Aorta (tissue), 5 donors: ENCODE measurements around the gene SUOX. TPM values are rescaled to one million over a fixed set of nuclear protein-coding genes. Genes with fewer than 3 reads are reported as not detected.

Experiments used
- ATAC-seq: fragments of 200-7000 bp; cut with Tn5 transposase; one replicate; pipeline ENCODE4 v1.9.1; 2022; ENCODE audit warnings: moderate library complexity; ENCODE audit not compliant: low FRiP score
- DNase-seq, 2 donors: peaks; one replicate each; pipeline ENCODE4 v3.0.0-alpha.2; 2020
- H3K27ac ChIP-seq, 2 donors: one replicate each; pipeline ENCODE4 v1.5.1; 2013; ENCODE audit warnings: low read length in 2 of 2, mild to moderate bottlenecking in 2 of 2, moderate library complexity in 2 of 2, control low read depth in 1 of 2, inconsistent platforms in 1 of 2, low read depth in 1 of 2
- H3K27me3 ChIP-seq, 2 donors: one replicate each; pipeline ENCODE4 v1.6.1; 2013; ENCODE audit warnings: control low read depth in 1 of 2, low read length in 1 of 2, mild to moderate bottlenecking in 1 of 2, moderate library complexity in 1 of 2; ENCODE audit not compliant: insufficient read depth in 2 of 2, control insufficient read depth in 1 of 2
- H3K36me3 ChIP-seq, 2 donors: one replicate each; pipeline ENCODE4 v1.6.1; 2013; ENCODE audit warnings: control low read depth in 1 of 2, low read length in 1 of 2, mild to moderate bottlenecking in 1 of 2; ENCODE audit not compliant: insufficient read depth in 2 of 2, control insufficient read depth in 1 of 2
- H3K4me1 ChIP-seq, 2 donors: one replicate each; pipeline ENCODE4 v1.6.1; 2013; ENCODE audit warnings: low read length in 2 of 2, control low read depth in 1 of 2, mild to moderate bottlenecking in 1 of 2, moderate library complexity in 1 of 2; ENCODE audit not compliant: insufficient read depth in 2 of 2, control insufficient read depth in 1 of 2
- H3K4me3 ChIP-seq, 2 donors: one replicate each; pipeline ENCODE4 v1.5.1; 2013; ENCODE audit warnings: low read length in 2 of 2, control low read depth in 1 of 2, mild to moderate bottlenecking in 1 of 2
- H3K9me3 ChIP-seq: one replicate; pipeline ENCODE4 v1.6.1; 2013; ENCODE audit warnings: mild to moderate bottlenecking, low read length; ENCODE audit not compliant: control insufficient read depth
- WGBS, 2 donors: extraction: QIAGEN DNeasy Blood & Tissue Kit; methylation state at CpG; one replicate each; pipeline ENCODE4 v1.1.7; 2013; 5-methylcytosine and 5-hydroxymethylcytosine counted together
- intact Hi-C, 2 donors: fragments of 100-400 bp; cut with DNase I; formaldehyde crosslinking; loops; one replicate each; pipeline versions ENCODE4 v1.14.2 to v1.15.0; 2022
- long read RNA-seq, 2 donors: library from polyadenylated mRNA; unstranded; transcript quantifications; one replicate each; pipeline ENCODE4 v2.0.0, GENCODE V29; 2020 to 2021
- polyA plus RNA-seq, 2 donors: library from polyadenylated mRNA; stranded (reverse); fragments of 200-250 nt; gene quantifications; one replicate each; pipeline ENCODE4 v1.2.3, GENCODE V29; 2013
- total RNA-seq, 2 donors: library from RNA; stranded (reverse); fragmentation: NEBNext Ultra II Directional; extraction: Animal tissue kit (Norgen Biotek cat#: 25700); gene quantifications; one replicate each; pipeline ENCODE4 v1.2.1, GENCODE V29; 2021
- donor health status: healthy with polysubstance abuse.
- donor health status: Bipolar disorder and iron deficiency.
- donor health status: DM: no; HTN: no; CAD: no.
- donor health status: DM: no; HTN: no; CAD: no.
- donor health status: DM: yes; HTN: yes; CAD: no.

SUOX gene
- total RNA-seq (10 to 100 TPM; 17.7 to 18.3 TPM), polyA plus RNA-seq (10 to 100 TPM in 1 of 2 donors, 1 to 10 TPM in 1; 6.4 to 17.6 TPM)
- long read RNA-seq, donor 1, transcript SUOX-201 (5 exons, 2,364 nt) = minor isoform, 16 of 57 reads
- long read RNA-seq, donor 1, transcript SUOX-202 (4 exons, 2,306 nt) = major isoform, 17 of 57 reads
- long read RNA-seq, donor 1, partial matches to known transcripts = 7 of 57 reads
- long read RNA-seq, donor 1, other reads (novel, unspliced or antisense) = 12 of 57 reads
- long read RNA-seq, donor 2, transcript SUOX-201 (5 exons, 2,364 nt) = major isoform, 5 of 17 reads
- long read RNA-seq, donor 2, partial matches to known transcripts = 1 of 17 reads
- long read RNA-seq, donor 2, other reads (novel, unspliced or antisense) = 3 of 17 reads

- Histone ChIP-seq H3K4me3 (peak within 1 kb of the TSS; percentile 47 to 85), H3K4me1 (no peaks in the 10 kb centered on the region), H3K36me3 (peaks cover 0 to 3% of the 10 kb centered on the region in 2 donors), H3K27ac (peak within 1 kb of the TSS in 1 of 2 donors; percentile 65), H3K27me3 (no peaks in the 10 kb centered on the region), H3K9me3 (no peaks in the 10 kb centered on the region)
- DNase-seq (peak; percentile 98), ATAC-seq (peak; percentile 99)
- WGBS, 2 donors = 1% methylated on average over 27 of the region's 27 CpGs
- intact Hi-C loops = loop anchor here (5.0 kb wide), 2 partner anchors 35 to 45 kb away; partner anchors contain the start of gene RPS26 (in 1 of the 2)
Measured at GRCh38 chr12:55996715-55997534, at the start of gene SUOX. Gene SUOX, plus strand, starts transcription at chr12:55997276. Its CDS starts 4,946 bp downstream, at chr12:56002222.

- H3K36me3 ChIP-seq = peaks cover 0 to 7% of the 10 kb centered on the region in 2 donors
- intact Hi-C loops = no loop called here
- DNase-seq (no peak), ATAC-seq (peak; percentile 5)
- H3K9me3 ChIP-seq = no peaks in the 10 kb centered on the region
- WGBS, 2 donors = 65 to 68% methylated on average over 4 of the region's 4 CpGs
- no peak overlapping the region for H3K27ac ChIP-seq
- no peak overlapping the region for H3K4me3 ChIP-seq
- H3K27me3 ChIP-seq = no peaks in the 10 kb centered on the region
- no peaks in the 10 kb centered on the region for H3K4me1 ChIP-seq
Measured at GRCh38 chr12:55955344-55955743, 41.7 kb upstream of the SUOX start.

- 70 to 90% methylated on average over 6 of the region's 6 CpGs for WGBS, 2 donors
- Histone ChIP-seq H3K36me3 (peaks cover 0 to 7% of the 10 kb centered on the region in 2 donors), H3K9me3 (no peaks in the 10 kb centered on the region)
Measured at GRCh38 chr12:55955800-55956508, 41.1 kb upstream of the SUOX start.

GRCh38 chr12:55957106-55957859 is 39.8 kb upstream of the SUOX start:
- no peaks in the 10 kb centered on the region for H3K36me3 ChIP-seq
- H3K27ac ChIP-seq = no peak overlapping the region
- H3K9me3 ChIP-seq = no peaks in the 10 kb centered on the region
- WGBS, 2 donors = 81 to 86% methylated on average over 5 of the region's 5 CpGs
- H3K4me3 ChIP-seq = no peak overlapping the region
- H3K4me1 ChIP-seq = no peaks in the 10 kb centered on the region
- intact Hi-C loops = no loop called here
- no peaks in the 10 kb centered on the region for H3K27me3 ChIP-seq
- ATAC-seq = no peak
- DNase-seq = no peak

More at GRCh38 chr12:55955800-55956508, 41.1 kb upstream of the SUOX start:
- no peak for DNase-seq
- no peaks in the 10 kb centered on the region for H3K27me3 ChIP-seq
- no peak for ATAC-seq
- no peaks in the 10 kb centered on the region for H3K4me1 ChIP-seq
- H3K4me3 ChIP-seq = no peak overlapping the region
- intact Hi-C loops = no loop called here
- no peak overlapping the region for H3K27ac ChIP-seq

GRCh38 chr12:55963760-55964159 is 33.3 kb upstream of the SUOX start:
- Histone ChIP-seq H3K36me3 (no peaks in the 10 kb centered on the region), H3K27ac (no peak overlapping the region), H3K9me3 (no peaks in the 10 kb centered on the region), H3K27me3 (no peaks in the 10 kb centered on the region), H3K4me1 (no peaks in the 10 kb centered on the region), H3K4me3 (no peak overlapping the region)
- DNase-seq (no peak), ATAC-seq (no peak)
- WGBS, 2 donors = 87 to 89% methylated on average over 2 of the region's 2 CpGs
- intact Hi-C loops = loop anchor here in 1 of 2 donors (10.0 kb wide), 1 partner anchor 229 kb away; no protein-coding TSS in a partner anchor

- DNase-seq = no peak
- Histone ChIP-seq H3K4me3 (no peak overlapping the region), H3K4me1 (no peaks in the 10 kb centered on the region), H3K36me3 (no peaks in the 10 kb centered on the region), H3K9me3 (no peaks in the 10 kb centered on the region), H3K27me3 (no peaks in the 10 kb centered on the region), H3K27ac (no peak overlapping the region)
- no peak for ATAC-seq
- intact Hi-C loops = loop anchor here in 1 of 2 donors (10.0 kb wide), 1 partner anchor 230 kb away; no protein-coding TSS in a partner anchor
- WGBS, 2 donors = 67 to 70% methylated on average over 5 of the region's 5 CpGs
Measured at GRCh38 chr12:55965240-55965639, 31.8 kb upstream of the SUOX start.

- Histone ChIP-seq H3K27me3 (no peaks in the 10 kb centered on the region), H3K4me1 (no peaks in the 10 kb centered on the region), H3K4me3 (peak within 1 kb of the TSS; percentile 66 to 72), H3K27ac (peak within 1 kb of the TSS in 1 of 2 donors; percentile 32), H3K9me3 (no peaks in the 10 kb centered on the region), H3K36me3 (no peaks in the 10 kb centered on the region)
- intact Hi-C loops = loop anchor here in 1 of 2 donors (10.0 kb wide), 1 partner anchor 231 kb away; no protein-coding TSS in a partner anchor
- peak; percentile 27 for ATAC-seq
- no peak for DNase-seq
- 1 to 8% methylated on average over 4 of the region's 4 CpGs for WGBS, 2 donors
Measured at GRCh38 chr12:55965941-55966407, 31.1 kb upstream of the SUOX start, which contains the start of gene PMEL. Gene PMEL, minus strand, starts transcription at chr12:55966042. Its CDS starts 31 bp downstream, at chr12:55966011.
